GM10266 (cell line): Measurements from ENCODE around the gene EVX2.

Source experiments
- DNase-seq: peaks from one replicate; pipeline ENCODE4 v3.0.0; 2012; ENCODE audit errors: extremely low spot score
- CTCF ChIP-seq: IDR thresholded peaks from 2 replicates; pipeline ENCODE4 v1.5.1; 2012; ENCODE audit warnings: mild to moderate bottlenecking, low read depth; ENCODE audit not compliant: control insufficient read depth, insufficient read depth; ENCODE audit errors: missing control alignments

The EVX2 gene

DNA sequence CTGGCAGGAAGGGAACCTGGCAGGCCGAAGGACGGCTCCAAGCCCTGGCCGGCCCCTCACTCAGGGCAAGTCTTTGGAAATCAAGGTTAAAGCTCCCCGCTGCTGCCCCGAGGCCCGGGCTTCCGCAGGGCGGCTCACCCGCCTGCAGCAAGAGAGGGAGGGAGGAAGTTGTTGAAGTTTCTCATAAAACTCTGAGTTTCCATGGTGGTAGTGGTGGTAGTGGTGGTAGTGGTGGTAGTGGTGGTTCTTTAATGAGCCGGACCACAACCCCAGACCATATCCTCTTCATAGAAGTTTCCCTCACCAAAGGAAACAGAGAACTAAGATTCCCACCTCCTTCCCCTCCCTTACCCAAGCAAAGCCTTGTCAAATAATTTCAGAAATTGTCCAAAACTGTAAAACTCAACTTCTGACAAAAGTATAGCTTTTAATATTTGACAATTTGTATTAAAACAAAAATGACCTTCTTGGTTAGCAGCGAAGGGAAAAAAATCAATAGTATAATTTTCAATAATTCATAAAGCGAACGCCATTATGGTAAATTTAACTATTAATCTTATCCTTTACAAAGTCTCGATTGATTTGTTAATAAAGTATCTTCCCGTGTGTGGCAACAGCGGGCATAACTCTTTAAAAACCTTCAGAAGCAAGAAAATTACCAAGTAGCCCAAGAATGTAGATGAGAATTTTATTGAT is 31.3 kb upstream of the EVX2 start:
- no peak for TF ChIP-seq CTCF
- DNase-seq, result no peak

DNA sequence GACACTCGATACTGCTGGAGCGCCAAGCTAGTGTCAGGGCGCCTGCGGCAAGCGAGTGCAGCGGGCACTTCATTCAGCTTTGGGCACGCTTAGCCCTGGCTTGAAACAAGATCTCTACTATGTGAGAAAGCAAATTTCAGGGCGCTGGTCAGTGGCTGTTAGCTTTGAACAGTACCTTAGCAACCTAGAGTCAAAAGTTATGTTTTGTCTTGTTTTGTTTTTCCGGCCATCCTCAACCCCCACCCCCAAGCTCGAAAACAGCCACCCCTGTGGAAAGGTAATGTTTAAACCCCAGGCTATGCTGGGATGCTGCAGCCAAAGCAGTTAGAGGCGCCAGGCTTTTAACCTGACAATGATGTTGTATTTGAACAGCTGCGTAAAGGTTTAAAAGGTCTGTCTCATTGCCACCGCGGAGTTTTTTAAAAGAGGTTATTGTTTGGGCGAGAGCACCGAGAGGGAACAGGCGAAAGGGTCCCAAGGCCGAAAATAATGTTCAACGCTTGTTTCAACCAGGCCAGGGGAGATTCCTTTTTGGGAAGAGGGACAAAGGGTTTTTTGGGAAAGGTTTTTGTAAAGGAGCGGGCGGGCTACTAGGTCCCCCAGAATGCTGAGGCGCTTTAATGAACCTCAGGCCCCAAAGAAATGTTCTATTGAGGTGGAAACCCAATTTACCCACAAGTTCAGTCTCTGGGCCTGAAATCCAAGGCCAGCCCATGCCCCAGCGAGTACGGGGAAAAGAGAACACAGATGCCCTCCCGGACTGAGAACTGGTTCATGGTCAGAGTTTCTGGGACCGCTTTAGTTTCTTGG is 30.6 kb upstream of the EVX2 start:
- no peak for TF ChIP-seq CTCF
- no peak for DNase-seq

- no peak for TF ChIP-seq CTCF
- no peak for DNase-seq
Measured at GRCh38 chr2:176112375-176113302, 28.9 kb upstream of the EVX2 start.

GRCh38 chr2:176111846-176112374 is 28.1 kb upstream of the EVX2 start:
- DNase-seq, result no peak
- TF ChIP-seq CTCF, result no peak

- peak; percentile 78 for DNase-seq
- peak; percentile 70 for TF ChIP-seq CTCF
Measured at GRCh38 chr2:176111309-176111663, 27.5 kb upstream of the EVX2 start.

GRCh38 chr2:176110415-176111308 is 26.9 kb upstream of the EVX2 start:
- TF ChIP-seq CTCF, result no peak
- no peak for DNase-seq
